22Rv1 (cell line): ENCODE measurements around the gene CYSRT1.

Experiments used
- CTCF ChIP-seq: fragments of 450-650 bp; IDR thresholded peaks from 2 replicates; pipeline ENCODE4 v1.5.1; 2017; ENCODE audit warnings: mild to moderate bottlenecking
- ZFX ChIP-seq: fragments of 450-650 bp; IDR thresholded peaks from 2 replicates; pipeline ENCODE4 v1.6.1; 2017; ENCODE audit warnings: antibody characterized with exemption, borderline replicate concordance

GRCh38 chr9:137189297-137190295, 35.4 kb upstream of the CYSRT1 start:
- TF ChIP-seq ZFX (no peak), CTCF (no peak)
